HG03469 (cell line): ENCODE measurements around the gene TMEM151B.

Experiments used
- ATAC-seq: cut with Tn5 transposase; IDR thresholded peaks from one replicate; pipeline ENCODE4 v1.9.1; 2021; ENCODE audit warnings: mild to moderate bottlenecking, moderate library complexity, moderate number of reproducible peaks; ENCODE audit not compliant: unreplicated experiment

Gene TMEM151B

GRCh38 chr6:44250067-44250717, 20.1 kb upstream of the TMEM151B start:
- ATAC-seq: no peak

- no peak for ATAC-seq
Observed at GRCh38 chr6:44250718-44251123, 19.5 kb upstream of the TMEM151B start.

- ATAC-seq: no peak
Observed at GRCh38 chr6:44251576-44252524, 18.4 kb upstream of the TMEM151B start.

GRCh38 chr6:44253307-44254101, 16.7 kb upstream of the TMEM151B start:
- ATAC-seq: no peak

GRCh38 chr6:44254191-44255104, 15.8 kb upstream of the TMEM151B start:
- no peak for ATAC-seq

- no peak for ATAC-seq
Observed at GRCh38 chr6:44255105-44255808, 15.0 kb upstream of the TMEM151B start.

GRCh38 chr6:44255871-44256774, 14.1 kb upstream of the TMEM151B start:
- ATAC-seq: no peak

- no peak for ATAC-seq
Observed at GRCh38 chr6:44256775-44257024, 13.6 kb upstream of the TMEM151B start.

GRCh38 chr6:44257025-44257752, 13.1 kb upstream of the TMEM151B start, which contains the start of gene SLC35B2:
Gene SLC35B2, minus strand, starts transcription at chr6:44257528. Its CDS starts 118 bp downstream, at chr6:44257410.
- ATAC-seq: no peak

- no peak for ATAC-seq
Observed at GRCh38 chr6:44257753-44258324, 12.4 kb upstream of the TMEM151B start.

GRCh38 chr6:44258325-44258863, 11.9 kb upstream of the TMEM151B start:
- no peak for ATAC-seq

- ATAC-seq: no peak
Observed at GRCh38 chr6:44258921-44259320, 11.3 kb upstream of the TMEM151B start.

- no peak for ATAC-seq
Observed at GRCh38 chr6:44260011-44260410, 10.2 kb upstream of the TMEM151B start.

- no peak for ATAC-seq
Observed at GRCh38 chr6:44260451-44261297, 9.6 kb upstream of the TMEM151B start.

GRCh38 chr6:44261581-44261980, 8.7 kb upstream of the TMEM151B start:
- no peak for ATAC-seq
